Psoas muscle (tissue), 8 donors: ENCODE results near the gene TDRD9. TPM values are rescaled to one million over a fixed set of nuclear protein-coding genes. Genes with fewer than 3 reads are reported as not detected.

Source experiments
- ATAC-seq, 4 donors: fragments of 200-7000 bp; cut with Tn5 transposase; one replicate each; pipeline ENCODE4 v1.9.1; 2020; ENCODE audit warnings: moderate library complexity in 3 of 4, mild to moderate bottlenecking in 2 of 4
- DNase-seq, 2 donors: peaks; one replicate each; pipeline ENCODE4 v3.0.0-alpha.2; 2020
- H3K27ac ChIP-seq: fragments of 200-600 bp; one replicate; pipeline ENCODE4 v1.8.0; 2022
- H3K27me3 ChIP-seq, 3 donors: fragments of 200-600 bp in 1 of 3; one replicate each; pipeline versions ENCODE4 v1.6.1 to v1.8.0; 2013 to 2022; ENCODE audit warnings: low read length in 2 of 3, mild to moderate bottlenecking in 2 of 3, moderate library complexity in 1 of 3; ENCODE audit not compliant: insufficient read depth in 3 of 3
- H3K36me3 ChIP-seq, 2 donors: fragments of 200-600 bp in 1 of 2; one replicate each; pipeline versions ENCODE4 v1.6.1 to v1.8.0; 2013 to 2022; ENCODE audit warnings: low read depth in 1 of 2, mild to moderate bottlenecking in 1 of 2, moderate library complexity in 1 of 2; ENCODE audit not compliant: insufficient read depth in 1 of 2
- H3K4me1 ChIP-seq: fragments of 200-600 bp; one replicate; pipeline ENCODE4 v1.8.0; 2022
- H3K4me3 ChIP-seq: fragments of 200-600 bp; one replicate; pipeline ENCODE4 v1.8.0; 2022; ENCODE audit warnings: mild to moderate bottlenecking
- H3K9me3 ChIP-seq: fragments of 200-600 bp; one replicate; pipeline ENCODE4 v1.8.0; 2022
- WGBS, 3 donors: extraction: QIAGEN DNeasy Blood & Tissue Kit; methylation state at CpG; one replicate each; pipeline versions ENCODE4 v1.1.6 to v1.1.7; 2013; 5-methylcytosine and 5-hydroxymethylcytosine counted together
- intact Hi-C, 2 donors: fragments of 100-400 bp; cut with DNase I; formaldehyde crosslinking; loops; one replicate each; pipeline versions ENCODE4 v1.11.0 to v1.14.2; 2022
- polyA plus RNA-seq, 3 donors: library from polyadenylated mRNA; stranded (reverse); fragments of 200-250 nt; gene quantifications; one replicate each; pipeline ENCODE4 v1.2.3, GENCODE V29; 2013
- total RNA-seq, 4 donors: library from RNA; stranded (reverse); fragmentation: NEBNext Ultra II Directional in 2 of 4; extraction: Animal tissue kit (Norgen Biotek cat#: 25700) in 2 of 4; gene quantifications; one replicate each; pipeline versions ENCODE4 v1.2.1 to v1.2.4, GENCODE V29; 2021 to 2023
- TF ChIP-seq, protein P1 (sequence below): fragments of 200-600 bp; IDR thresholded peaks from one replicate; pipeline ENCODE4 v1.8.0; 2022; ENCODE audit warnings: antibody characterized with exemption
- donor health status: healthy with polysubstance abuse.
- donor health status: DM: no; HTN: no; CAD: no; lungs with moderate emphysema.
- donor health status: Bipolar disorder and iron deficiency.
- donor health status: healthy.
- donor health status: DM: yes; HTN: yes; CAD: no.
- donor health status: DM: no; HTN: no; CAD: no.
- donor health status: DM: no; HTN: no; CAD: no.
- donor health status: DM: yes; HTN: yes; CAD: no.

TDRD9 gene
- total and polyA plus RNA-seq, 7 donors, result 0.13 to 1.3 (median 0.31) TPM

DNA sequence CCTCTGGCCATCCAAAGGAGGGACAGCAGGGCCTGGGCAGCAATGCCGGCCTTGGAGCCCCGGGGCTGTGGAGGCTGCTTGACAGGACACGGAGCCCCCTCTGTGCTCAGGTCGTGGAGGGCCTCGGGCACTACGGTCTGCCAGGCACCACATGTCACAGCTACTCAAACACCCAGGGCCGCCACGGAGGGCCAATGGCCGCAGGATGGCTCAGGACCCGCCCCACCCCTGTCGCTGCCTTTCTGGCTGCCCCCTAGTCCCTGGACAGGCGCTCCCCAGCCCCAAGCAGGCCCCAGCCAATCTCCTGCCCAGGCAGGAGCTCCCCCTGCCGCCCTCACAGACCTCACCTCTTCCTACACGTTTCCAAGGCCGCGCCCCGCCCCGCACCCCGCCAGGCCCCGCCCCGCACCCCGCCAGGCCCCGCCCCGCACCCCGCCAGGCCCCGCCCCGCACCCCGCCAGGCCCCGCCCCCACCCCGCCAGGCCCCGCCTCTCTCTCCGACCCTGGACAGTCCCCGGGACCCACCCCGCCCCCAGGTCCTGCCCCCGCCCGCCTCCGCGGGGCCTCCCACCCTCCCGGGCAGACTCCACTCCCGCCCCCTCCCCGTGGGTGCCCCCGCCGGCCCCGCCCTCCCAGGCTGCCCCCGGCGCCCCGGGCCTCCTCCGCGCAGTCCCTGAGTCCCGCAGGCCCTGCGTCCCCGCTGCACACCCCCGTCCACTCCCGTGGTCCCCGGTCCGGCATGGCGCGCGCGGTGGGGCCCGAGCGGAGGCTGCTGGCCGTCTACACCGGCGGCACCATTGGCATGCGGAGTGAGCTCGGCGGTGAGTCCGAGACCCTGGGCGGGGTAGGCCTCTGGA is 157.0 kb downstream of the TDRD9 start, which contains the start of gene ASPG:
Gene ASPG (plus strand): TSS at position 669 of the 857 bp plus-strand sequence. CDS start 71 bp downstream, at position 740.
- TF ChIP-seq, protein P1, sequence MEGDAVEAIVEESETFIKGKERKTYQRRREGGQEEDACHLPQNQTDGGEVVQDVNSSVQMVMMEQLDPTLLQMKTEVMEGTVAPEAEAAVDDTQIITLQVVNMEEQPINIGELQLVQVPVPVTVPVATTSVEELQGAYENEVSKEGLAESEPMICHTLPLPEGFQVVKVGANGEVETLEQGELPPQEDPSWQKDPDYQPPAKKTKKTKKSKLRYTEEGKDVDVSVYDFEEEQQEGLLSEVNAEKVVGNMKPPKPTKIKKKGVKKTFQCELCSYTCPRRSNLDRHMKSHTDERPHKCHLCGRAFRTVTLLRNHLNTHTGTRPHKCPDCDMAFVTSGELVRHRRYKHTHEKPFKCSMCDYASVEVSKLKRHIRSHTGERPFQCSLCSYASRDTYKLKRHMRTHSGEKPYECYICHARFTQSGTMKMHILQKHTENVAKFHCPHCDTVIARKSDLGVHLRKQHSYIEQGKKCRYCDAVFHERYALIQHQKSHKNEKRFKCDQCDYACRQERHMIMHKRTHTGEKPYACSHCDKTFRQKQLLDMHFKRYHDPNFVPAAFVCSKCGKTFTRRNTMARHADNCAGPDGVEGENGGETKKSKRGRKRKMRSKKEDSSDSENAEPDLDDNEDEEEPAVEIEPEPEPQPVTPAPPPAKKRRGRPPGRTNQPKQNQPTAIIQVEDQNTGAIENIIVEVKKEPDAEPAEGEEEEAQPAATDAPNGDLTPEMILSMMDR, result no peak
- Histone ChIP-seq H3K27ac (no peak within 1 kb of the TSS), H3K27me3 (peaks cover 0 to 21% (median 11%) of the 10 kb centered on the region in 3 donors), H3K36me3 (no peaks in the 10 kb centered on the region), H3K4me3 (peak within 1 kb of the TSS; percentile 32), H3K4me1 (peaks cover 8% of the 10 kb centered on the region), H3K9me3 (no peaks in the 10 kb centered on the region)
- intact Hi-C loops, result no loop called here
- peak; percentile 25 to 62 for DNase-seq
- 13 to 24% (median 21%) methylated on average over 25 to 68 of the region's 70 CpGs for WGBS, 3 donors
- peak in 3 of 4 donors; percentile 21 to 60 (median 57) for ATAC-seq

GRCh38 chr14:104085889-104086201 is 157.6 kb downstream of the TDRD9 start:
- TF ChIP-seq, protein P1, result no peak
- 25 to 47% (median 34%) methylated on average over 29 of the region's 29 CpGs for WGBS, 3 donors
- Histone ChIP-seq H3K4me1 (peaks cover 8% of the 10 kb centered on the region), H3K27ac (no peak overlapping the region), H3K9me3 (no peaks in the 10 kb centered on the region), H3K4me3 (peak overlapping the region; percentile 32), H3K27me3 (peaks cover 0 to 21% (median 13%) of the 10 kb centered on the region in 3 donors), H3K36me3 (no peaks in the 10 kb centered on the region)
- peak in 1 of 4 donors; percentile 15 for ATAC-seq
- DNase-seq, result peak in 1 of 2 donors; percentile 16
- intact Hi-C loops, result no loop called here

GRCh38 chr14:104086210-104086660 is 158.0 kb downstream of the TDRD9 start:
- Histone ChIP-seq H3K27me3 (peaks cover 0 to 24% (median 17%) of the 10 kb centered on the region in 3 donors), H3K4me1 (peaks cover 8% of the 10 kb centered on the region), H3K4me3 (no peak overlapping the region), H3K9me3 (no peaks in the 10 kb centered on the region), H3K27ac (no peak overlapping the region), H3K36me3 (no peaks in the 10 kb centered on the region)
- WGBS, 3 donors, result 67 to 81% (median 69%) methylated on average over 13 of the region's 13 CpGs
- ATAC-seq (no peak), DNase-seq (peak; percentile 11 to 45)
- intact Hi-C loops, result no loop called here
- TF ChIP-seq, protein P1, result no peak

- Histone ChIP-seq H3K4me1 (peaks cover 8% of the 10 kb centered on the region), H3K36me3 (no peaks in the 10 kb centered on the region), H3K9me3 (no peaks in the 10 kb centered on the region), H3K4me3 (no peak overlapping the region), H3K27me3 (peaks cover 0 to 25% (median 20%) of the 10 kb centered on the region in 3 donors), H3K27ac (no peak overlapping the region)
- DNase-seq, result no peak
- intact Hi-C loops, result no loop called here
- 48 to 63% (median 55%) methylated on average over 13 to 16 of the region's 16 CpGs for WGBS, 3 donors
- no peak for ATAC-seq
- TF ChIP-seq, protein P1, result no peak
Measured at GRCh38 chr14:104086661-104087461, 158.6 kb downstream of the TDRD9 start.
